Measurements from ENCODE around the gene TMC6.

DNA sequence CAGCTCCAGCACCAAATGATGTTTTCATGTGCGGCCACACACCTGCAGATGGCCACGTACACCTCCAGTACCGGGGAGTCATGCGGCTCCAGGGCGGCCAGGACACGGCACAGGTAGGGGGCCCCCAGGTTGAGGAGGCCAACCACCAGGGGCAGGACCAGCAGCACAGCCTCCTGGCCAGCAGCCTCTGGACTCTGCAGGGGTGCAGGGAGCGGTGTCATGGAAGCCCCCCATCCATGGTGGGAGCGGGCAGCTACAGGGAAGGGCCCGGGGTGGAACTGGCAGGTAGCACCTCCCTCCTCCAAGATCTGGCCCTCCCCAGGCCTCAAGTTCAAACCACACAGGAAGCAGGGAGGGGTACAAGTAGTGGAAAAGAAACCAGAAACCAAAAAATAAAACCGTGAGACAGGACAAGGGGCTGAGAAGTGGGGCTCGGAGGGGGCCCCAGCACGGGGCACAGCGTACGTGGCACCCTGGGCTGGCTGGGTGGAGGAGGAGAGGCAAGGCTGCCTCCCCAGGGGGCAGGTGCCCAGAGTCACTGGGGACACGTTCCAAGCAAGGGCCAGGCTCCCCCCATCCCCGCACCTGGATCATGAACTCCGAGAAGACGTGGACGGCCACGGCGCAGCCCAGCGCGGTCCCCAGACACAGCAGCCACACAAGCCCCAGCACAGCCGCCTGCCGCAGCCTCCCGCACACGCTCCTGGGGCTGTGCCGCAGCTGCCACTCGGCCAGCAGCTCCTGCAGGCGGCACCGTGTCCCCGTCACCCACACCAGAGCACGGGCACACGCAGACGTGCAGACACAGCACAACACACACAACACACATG is 7.4 kb downstream of the TMC6 start:
- no peak for TF ChIP-seq CTCF (IDR thresholded peaks at IDR 0.05; ENCODE audit: low read depth, low read length, poor library complexity, severe bottlenecking)
- TF ChIP-seq EZH2phosphoT487 (IDR thresholded peaks at IDR 0.05; ENCODE audit: borderline replicate concordance, low read length), result no peak
